HG03135 (cell line): ENCODE measurements around the gene CPSF4.

Experiments
- ATAC-seq: cut with Tn5 transposase; IDR thresholded peaks from one replicate; pipeline ENCODE4 v1.9.1; 2021; ENCODE audit warnings: mild to moderate bottlenecking, moderate library complexity; ENCODE audit not compliant: unreplicated experiment

CPSF4 gene

DNA sequence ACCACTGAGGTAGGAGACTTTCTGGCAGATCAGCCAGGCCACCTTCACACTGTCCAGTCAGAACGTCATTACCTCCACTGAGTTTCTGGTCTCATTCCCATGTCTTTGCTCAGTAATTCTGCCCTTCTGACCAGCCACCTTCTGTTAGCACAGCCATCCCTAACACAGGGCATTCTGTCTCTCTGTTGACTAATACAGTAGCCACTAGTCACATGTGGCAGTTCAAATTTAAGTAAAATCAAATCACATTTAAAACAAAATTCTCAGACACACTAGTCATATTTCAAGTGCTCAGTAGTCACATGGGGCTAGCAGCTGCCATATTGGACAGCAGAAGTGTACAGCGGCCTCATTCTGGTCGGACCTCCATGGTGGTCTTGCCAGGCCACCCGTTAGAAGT lies 7.4 kb downstream of the CPSF4 start:
- ATAC-seq, result no peak

DNA sequence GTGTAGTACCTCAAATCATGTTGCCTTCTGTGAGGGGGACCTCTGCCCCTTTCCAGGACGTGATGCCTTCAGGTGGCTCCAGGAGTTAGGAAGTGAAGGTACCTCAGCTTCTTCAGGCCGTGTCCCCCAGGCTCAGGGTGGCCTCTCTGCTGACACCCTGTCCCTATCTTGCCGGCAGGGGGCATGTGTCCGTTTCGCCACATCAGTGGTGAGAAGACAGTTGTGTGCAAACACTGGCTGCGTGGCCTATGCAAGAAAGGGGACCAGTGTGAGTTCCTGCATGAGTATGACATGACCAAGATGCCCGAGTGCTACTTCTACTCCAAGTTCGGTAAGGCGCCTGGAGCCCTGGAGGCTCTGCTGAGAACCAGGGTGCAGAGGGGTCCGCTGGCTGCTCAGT lies 9.2 kb downstream of the CPSF4 start:
- ATAC-seq, result no peak

DNA sequence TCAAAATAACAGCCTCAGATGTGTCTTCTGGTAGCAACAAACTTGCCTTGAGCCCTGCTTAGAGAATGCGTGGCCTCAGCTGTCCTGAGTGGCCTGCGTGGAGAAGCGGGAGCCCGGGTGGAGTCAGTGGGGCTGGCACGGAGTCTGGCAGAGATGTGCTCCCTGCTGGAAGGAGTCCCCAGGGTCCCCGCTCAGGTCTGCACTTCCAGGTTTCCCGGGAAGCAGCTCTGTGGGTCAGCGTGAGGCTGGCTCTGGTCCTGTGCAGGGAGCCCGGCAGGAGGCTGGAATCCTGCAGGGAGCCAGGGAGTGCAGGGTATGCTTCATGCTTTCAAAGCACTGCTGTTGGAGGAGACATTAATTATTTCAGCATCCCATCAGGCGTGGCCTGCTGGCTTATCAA lies 10.1 kb downstream of the CPSF4 start:
- no peak for ATAC-seq

DNA sequence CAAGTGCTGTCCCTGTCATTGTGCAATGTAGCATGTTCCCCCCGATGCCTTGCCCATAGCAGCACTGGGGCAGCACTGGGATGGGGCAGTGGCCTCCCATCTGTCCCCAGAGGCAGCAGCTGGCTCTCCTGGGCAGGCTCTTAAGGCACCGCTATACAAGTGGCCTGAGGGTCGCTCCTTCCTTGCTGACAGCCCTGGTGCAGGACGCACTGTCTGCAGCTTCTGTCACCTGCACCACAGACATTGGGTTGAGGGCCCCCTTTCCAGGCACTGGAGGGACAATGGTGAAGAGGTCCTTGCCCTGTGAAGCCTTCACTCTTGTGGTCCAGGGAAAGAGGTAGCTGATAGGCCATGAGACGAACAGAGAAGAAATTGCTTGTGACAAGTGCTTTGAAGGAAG lies 10.6 kb downstream of the CPSF4 start:
- ATAC-seq, result no peak

DNA sequence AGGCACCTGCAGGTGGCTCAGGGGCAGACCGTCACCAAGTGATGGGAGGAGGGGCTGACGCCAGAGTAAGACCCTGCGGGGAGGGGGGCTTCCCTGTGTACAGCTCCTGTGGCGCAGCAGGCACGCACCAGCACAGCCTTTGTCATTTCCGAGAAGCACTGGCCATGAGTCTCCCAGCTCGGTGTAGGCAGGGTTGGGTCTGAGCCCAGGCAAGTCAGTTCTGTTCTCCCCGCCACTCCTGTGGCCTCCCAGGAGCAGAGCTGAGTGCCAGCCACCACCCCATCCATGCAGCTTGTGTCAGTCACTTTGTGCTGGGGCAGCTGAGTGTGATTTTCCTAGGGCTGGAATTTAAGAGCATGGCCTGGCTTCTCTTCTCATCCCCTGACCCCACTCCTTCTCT lies 13.2 kb downstream of the CPSF4 start:
- ATAC-seq, result no peak

DNA sequence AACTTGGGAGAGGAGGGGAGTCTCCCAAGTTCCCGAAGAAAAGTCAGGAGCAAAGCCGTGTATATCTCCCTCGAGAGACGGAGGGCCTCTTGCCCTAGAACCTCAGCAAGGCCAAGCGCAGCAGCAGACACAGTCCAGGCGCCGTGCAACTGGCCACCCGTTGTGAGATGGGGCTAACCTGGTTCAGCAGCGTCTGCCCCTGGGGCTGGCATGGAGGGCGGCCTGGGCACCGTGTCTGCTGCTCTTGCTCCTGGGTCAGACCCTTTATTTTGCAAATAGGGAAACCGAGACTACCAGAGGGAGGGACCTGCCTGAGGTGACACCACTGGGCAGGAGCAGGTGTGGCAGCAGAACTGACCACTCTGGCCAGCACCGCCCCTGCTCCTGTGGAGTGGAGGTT lies 13.8 kb downstream of the CPSF4 start:
- no peak for ATAC-seq

DNA sequence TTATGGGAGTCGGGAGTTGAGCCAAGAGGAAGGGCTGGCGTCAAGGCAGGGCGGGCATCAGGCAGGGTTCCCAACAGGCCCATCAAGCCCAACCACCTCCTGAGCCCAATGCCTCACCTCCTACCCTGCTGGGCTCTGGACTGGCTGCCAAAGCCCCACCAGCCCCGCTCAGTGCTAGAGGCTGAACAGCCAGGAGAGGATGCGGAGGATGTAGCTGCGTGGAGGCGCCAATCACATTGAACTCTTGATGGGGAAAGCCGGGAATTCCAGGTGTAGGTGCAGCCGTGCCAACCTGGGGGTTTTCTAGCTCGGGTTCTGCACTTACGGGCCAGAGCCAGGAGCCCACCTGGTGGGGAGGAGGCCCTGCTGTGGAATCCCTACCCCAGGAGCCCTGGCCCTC lies 14.4 kb downstream of the CPSF4 start:
- ATAC-seq, result no peak

DNA sequence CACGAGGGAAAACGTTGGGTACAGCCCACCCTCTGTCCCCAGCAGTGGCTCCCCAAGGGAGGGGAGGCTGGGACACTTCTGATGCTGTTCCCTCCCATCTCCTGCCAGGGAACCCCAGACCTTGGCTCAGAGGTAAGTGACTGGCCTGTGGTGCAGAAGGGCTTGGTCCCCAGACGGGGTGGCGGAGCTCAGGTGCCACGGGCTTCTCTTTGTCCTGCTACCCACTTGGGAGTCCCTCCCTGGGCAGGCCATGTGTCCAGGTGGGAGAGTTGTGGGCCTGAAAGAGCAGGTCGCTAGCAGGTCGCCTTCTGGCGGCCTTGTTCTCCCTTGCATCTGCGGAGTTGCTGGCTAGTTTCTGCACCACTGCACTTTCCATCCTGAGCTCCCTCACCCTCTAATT lies 17.1 kb downstream of the CPSF4 start:
- no peak for ATAC-seq

DNA sequence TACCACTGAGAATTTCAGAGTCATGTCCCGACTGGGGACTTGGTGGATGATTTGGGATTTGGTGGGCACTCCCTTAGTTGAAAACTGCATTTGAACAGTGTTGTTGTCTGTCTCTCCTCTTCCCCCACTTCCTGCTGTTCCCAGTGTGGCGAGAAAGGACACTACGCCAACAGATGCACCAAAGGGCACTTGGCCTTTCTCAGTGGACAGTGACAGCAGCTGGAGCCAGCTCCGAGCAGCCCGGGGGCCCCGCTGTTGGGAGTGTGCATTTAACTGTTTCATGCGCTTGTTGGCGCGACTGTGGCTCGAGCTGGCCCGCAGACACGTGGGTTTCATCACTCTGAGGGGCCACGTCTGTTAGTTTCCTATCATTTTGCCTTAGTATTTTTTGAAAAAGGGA lies 17.5 kb downstream of the CPSF4 start:
- ATAC-seq, result no peak

DNA sequence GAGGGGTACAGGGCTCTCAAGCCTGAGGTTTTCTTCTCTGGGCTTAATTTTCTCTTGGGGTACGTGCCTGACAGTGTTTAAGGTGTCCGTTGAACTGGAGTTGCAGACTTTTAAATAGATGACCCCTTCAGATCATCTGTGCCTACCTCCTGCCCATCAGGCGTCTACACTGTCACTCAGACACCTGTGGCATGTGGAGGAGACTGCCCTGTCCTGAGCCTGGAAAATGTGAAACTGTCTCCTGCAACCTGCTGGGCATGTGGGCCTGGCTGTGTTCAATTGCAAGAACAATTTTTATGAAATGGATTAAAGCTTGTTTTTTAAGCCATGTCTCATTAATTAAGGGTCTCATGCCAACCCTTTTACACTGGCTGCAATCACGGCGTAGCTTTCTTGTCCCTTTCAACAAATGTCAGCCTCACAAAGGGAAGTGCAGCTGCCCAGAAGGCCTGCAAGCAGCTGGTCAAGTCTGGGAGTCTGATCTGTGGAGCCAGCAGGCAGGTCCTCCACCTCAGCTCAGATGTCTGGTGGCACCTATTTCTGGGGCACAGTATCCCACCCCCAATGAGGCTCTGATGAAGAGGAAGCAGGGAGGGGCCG lies 18.4 kb downstream of the CPSF4 start:
- no peak for ATAC-seq

DNA sequence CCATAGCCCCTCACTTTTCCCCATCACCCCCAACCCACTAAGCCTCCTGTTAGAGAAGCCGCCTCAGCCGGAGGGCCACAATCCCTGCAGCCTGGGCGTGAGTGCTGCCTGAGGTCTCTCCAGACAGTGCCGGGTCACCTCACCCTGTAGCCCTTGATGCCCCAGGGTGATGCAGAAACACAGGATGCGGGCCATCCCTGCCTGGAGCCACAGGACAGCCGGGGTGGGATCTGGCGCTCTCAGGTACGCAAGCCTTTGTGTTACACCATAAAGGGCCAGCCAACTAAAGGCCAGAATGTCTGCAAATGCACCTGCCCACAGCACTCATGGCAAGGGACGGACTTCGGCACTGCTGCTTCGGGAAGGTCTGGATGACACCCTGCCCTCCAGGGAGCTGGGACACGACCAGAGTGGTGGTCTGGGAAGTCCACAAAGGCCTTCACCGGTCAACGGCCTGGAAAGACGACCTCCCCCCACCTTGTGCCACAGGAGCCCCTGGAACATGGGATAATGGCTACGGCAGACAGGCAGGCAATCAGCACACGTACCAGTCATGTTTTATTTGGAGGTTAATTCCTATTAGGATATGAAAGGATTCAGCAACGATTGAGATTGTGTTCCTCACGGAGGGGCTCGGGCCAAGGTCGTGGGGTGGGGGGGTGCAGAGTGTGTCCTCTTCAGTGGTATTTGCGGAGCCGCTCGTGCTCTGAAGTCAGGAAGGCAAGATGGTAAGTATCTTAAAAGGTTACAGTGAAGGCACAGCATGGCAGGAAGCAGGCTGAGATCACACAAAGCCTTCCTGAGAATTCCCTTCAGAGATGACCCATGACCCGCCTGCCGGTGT lies 19.1 kb downstream of the CPSF4 start:
- no peak for ATAC-seq

DNA sequence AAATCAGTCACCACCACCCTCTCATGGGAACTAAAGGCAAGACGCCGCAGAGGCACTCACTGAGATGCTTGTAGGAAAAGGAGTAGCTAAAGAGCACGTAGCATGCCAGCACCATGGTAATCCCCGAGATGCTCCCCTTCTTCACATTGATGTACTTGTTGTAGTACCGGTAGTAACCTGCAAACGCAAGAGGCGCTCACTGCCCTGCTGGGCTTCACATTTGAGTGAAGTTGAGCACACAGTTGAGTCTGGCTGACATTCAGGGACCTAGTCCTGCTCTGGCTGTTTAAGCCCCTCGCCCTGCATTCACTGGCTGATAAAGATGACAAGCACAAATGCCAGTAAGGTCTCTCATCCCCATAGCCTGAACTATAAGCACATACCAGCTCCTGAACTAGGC lies 20.3 kb downstream of the CPSF4 start:
- ATAC-seq, result no peak

DNA sequence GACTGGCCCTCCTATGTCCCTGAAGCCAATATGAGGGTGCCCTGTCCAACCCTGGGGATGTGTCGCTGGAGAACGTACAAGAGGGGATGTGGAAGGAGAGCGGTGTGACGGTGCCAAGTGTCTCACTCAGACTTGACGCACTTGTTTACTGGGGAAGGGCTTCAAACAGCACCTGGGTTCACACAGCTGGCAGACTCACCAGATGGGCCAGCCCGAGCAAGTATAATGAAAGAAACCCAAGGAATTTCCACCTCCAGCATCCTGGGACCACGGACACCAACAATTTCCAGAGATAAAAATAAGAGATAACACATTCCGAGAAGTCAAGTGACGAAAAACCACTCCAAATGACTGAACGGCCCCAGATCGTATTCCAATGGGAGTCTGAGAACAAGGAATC lies 21.9 kb downstream of the CPSF4 start:
- ATAC-seq, result no peak

DNA sequence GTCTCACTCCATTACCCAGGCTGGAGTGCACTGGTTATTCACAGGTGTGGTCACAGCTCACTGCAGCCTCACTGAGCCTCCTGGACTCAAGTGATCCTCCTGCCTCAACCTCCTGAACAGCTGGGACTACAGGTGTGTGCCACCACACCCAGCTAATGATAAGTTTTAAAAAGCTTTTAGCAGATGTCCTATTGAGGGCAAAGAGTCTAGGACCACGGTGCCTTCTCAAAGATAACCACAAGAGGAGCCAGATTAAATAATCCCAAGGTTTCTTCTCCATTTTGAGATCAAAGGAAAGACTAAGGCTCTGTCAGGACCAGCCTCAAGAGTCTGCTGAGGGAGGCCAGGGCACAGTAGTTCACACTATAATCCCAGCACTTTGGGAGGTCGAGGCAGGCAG lies 22.5 kb downstream of the CPSF4 start:
- ATAC-seq, result no peak

DNA sequence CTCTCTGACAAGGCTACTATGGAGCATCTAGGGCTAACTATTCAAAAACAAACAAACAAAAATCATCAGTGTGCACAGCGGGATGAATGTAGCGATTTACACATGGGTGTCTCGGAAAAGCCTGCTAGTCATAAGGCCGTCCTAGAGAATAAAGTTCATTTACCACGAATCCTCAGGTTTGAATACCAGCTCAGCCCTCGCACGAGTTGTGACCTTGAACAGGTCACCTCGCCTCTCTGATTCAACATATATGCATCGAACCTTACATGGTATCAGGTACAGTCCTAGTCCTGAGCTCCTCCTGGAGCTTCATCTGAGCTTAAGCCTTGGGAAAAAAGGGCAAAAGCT lies 26.7 kb downstream of the CPSF4 start:
- ATAC-seq, result no peak

DNA sequence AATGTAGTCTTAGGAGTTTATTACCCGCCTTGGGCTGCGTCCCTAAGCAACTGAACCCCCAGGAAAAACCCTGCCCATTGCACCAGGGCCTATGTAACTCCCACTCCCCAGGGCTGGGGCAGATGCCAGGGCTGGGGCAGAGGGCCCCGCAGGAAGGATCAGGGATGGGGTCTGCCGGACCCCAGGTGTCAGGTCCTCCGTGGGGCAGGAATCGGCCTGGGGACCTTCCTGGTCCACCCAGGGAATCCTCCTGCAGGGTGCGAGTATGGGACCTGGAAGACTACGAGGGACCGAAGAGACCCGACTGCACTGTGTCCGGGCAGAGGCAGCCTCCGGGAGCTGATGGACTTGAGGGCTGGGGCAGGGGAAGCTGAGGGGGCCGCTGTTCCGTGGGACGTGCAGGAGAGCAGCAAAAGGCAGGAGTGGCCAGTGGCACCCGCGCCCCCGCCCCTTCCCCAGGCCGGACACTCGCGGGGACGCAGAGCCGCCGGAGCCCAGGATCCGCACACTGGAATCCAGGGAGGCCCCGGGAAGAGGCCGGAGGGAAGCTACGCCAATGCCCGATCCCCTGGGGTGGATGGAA lies 29.7 kb downstream of the CPSF4 start:
- ATAC-seq, result no peak

DNA sequence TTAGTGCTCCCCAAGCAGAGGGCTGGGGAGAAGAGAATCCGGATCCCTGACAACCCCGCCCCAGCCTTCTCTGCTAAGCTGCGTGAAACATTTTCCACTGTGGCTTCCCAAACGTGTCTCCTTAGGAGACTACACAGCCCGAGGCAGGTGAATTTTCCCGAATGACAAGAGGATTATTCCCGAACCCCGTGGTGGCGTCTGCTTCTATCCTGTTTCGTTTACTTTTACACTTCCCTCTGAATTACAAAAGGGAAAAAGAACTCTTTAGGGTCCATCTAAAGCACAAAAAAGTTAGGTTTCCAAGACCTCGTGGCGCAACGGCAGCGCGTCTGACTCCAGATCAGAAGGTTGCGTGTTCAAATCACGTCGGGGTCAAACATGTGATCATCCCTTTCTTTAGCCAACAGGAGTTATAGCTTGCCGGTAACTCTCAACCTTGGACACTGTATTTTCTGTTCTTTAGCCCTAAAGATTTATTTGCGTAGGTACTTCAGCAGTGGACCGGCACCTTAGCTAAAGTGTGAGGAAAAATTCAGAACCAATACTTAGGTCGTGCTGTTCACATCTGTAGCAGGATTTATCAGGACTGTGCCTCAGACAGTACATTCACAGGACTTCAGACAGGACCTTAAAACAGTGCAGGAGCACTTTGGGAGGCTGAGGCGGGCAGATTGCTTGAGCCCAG lies 30.8 kb downstream of the CPSF4 start:
- ATAC-seq, result no peak

DNA sequence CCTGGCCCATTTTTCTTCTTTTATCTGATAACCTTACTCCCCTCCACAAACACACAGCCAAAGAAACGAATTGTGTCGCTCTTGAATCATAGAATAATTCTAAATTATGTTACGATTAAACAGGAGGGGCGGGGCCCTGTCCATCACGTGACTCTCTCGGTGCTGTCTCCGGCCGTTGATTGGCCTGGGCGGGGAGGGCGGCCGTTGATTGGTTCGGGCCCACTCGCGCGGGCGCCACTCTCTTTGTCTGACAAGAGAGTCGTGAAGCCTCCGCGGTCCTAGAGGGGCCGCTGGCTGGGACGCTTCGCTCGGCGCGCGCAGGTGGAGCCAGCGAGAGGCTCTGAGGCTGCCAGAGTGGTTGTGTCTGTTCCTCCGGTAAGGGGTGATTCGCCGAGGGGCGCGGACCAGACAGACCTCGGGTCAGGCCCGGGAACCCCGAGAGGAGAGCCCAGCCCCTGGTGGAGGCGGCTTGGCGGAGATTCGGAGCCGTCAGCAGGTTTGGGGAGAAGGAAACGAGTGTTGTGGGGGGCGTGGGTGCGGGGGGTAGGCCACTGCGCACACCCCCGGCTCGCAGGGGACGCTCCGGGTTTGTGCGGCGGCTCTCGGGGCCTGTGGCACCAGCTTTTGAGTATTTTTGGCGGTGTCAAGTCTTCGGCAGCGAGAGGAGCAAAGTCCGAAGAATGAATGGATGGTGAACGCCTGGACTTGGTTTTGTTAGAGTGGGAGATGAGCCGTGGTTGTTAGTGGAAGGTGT lies 34.0 kb downstream of the CPSF4 start, which contains the start of gene ZNF789:
TSS of gene ZNF789 (plus strand) at position 330 of the 754 bp plus-strand sequence. CDS start 3,567 bp downstream, outside the sequence.
- ATAC-seq, result peak; percentile 96

DNA sequence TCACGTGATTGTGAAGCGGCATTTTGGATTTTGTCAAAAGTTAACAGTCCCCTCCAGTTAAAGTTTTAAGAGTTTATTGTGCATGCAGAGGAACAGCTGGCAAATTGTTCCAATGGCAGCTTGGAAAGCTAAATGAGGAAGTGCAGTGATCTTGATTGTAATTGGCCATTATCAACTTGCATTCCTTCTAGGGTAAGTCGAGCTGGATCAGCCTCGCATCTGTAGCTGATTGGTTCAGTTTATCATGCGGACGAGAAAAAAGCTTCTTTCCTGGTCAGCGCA lies 34.5 kb downstream of the CPSF4 start:
- no peak for ATAC-seq

DNA sequence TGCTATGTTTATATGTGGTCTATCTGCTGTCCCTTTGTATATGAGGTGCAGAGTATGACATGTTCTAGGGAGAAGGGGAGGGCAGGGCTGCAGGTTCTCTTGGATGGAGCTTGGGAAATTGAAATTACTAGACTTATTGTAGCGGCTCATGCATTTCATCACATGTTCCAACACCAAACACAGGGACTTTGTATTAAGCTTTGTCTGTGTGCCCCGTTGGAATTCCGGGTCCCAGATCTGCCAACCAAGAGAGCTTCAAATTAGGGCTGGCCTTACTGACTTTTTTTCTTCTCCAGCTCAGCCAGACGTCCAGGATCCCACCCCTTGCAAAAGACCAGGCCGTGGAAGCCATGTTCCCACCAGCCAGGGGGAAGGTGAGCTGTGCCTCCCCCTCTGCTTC lies 37.4 kb downstream of the CPSF4 start:
- no peak for ATAC-seq
